Stimulated activated CD4-positive, alpha-beta T cell treated with anti-CD3 and anti-CD28 coated beads, Interleukin-1b, Interleukin-23, amount 100 ng/mL, for 1 hour (primary cell): ENCODE results near the gene GLP1R.
A peak's percentile ranks its signal among the peaks of the same experiment; 100 is the strongest.

Experiments
- DNase-seq, 2 donors: peaks; one replicate each; pipeline ENCODE4 v3.0.0-alpha.2; 2020; ENCODE audit warnings: low read depth in 2 of 2

The GLP1R gene

GRCh38 chr6:39048481-39049399 lies at the start of gene GLP1R:
GLP1R (plus strand) TSS chr6:39048781; CDS start chr6:39048841, 60 bp downstream.
- DNase-seq: no peak

- no peak for DNase-seq
These were observed 45.5 kb upstream of the GLP1R start for GRCh38 chr6:39003072-39003471.

DNA sequence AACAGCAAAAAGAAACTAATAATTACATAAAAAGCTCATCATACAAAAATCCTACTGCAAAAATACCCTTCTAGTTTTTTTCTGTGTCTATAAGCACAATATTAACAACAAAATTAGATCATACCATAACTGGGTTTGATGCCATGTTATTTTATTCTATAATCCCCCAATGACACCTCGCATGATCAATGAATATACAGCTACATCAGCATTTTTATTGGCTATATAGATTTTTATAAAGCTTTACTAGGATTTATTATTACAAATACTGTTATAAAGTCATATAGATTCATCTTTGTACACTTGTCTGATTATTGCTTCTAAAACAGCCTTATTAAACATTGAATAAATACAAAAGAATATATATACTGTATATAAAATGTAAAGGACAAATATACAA lies 45.1 kb upstream of the GLP1R start:
- no peak for DNase-seq

GRCh38 chr6:39004801-39005200 lies 43.8 kb upstream of the GLP1R start:
- DNase-seq: no peak

DNA sequence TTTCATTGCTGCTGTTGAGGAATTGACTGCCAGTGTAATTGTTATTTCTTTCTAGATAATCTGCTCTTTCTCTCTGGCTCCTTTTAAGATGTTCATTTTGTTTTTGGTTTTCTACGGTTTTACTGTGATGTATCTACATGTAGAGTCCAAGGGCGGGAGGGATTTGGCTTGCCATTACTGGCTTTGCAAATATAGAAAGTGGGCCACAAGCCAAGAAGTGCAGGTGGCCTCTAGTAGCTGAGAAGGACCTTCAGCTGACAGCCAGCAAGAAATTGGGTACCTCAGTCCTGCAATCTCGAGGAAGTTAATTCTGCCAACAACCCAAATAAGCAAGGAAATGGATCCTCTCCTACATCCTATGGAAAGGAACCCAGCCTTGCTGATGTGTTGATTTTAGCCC lies 42.8 kb upstream of the GLP1R start:
- no peak for DNase-seq

DNA sequence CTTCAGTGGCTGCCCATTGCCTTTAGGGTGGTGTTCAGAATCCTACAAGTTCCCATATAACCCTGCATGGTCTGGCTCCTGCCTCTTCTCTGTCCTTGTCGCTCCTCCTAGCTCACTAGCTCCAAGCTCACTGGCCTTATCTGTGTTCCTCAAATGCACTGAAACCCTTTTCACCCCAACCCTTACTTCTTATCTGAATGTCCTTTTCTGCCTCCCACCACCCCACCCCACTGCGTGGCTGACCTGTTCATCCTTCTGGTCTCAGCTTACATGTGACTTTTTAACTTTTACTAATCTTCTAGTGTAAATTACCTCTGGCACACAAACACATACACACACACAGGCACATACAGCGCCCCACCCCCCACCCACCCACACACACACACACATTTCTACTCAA lies 41.0 kb upstream of the GLP1R start:
- no peak for DNase-seq

GRCh38 chr6:39008737-39009136 lies 39.8 kb upstream of the GLP1R start:
- DNase-seq: no peak

DNA sequence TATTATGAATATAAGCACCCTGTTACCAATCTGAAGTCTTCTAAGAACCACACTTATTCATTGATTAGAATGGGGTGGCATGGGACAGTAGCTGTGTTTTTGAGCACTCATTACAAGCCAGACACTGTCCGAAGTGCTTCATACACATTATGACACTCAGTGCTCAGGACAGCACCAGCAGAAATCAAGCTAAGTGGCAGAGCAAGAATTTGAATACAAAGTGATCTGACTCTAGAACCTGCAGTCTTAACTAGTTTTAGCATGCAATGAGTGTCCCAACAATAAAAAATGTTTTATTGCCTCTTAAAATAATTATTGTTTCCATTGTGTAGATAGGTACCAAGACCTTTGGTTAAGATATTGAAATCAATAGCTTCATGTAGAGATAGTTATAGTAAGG lies 39.1 kb upstream of the GLP1R start:
- DNase-seq: no peak

DNA sequence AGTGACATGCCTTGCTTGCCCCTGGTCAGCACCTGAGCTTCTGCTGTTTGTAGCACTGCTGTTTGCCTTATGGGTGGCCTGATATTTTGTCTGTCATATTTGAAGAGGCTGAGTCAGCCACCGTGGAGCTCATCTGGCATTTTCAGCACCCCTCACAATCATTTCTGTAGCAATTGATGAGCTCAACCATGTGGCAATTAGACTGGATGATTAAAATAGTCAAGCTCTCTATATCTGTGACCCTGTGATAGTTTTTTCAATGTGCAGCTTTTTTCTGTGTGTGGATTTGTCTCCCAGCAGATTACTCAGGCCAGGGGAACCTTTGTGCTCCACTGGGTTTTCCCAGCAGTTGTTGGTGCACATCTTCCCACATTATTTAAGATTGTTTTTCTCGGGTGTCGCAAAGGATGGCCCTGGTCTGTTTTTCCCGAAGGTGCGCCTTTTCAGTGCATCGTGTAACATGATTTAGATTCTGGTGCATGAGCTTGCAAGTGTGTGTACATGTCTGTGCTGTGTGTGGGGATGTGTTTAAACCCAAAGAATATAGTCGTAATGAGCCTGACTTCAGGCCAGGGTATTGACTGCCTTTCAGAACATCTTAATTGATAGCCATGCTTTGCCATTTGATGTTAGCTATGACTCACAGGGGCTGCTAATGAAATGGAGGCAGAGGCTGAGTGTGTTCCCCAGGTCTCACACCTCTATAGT lies 31.6 kb upstream of the GLP1R start:
- DNase-seq: no peak

GRCh38 chr6:39017547-39017880 lies 31.1 kb upstream of the GLP1R start:
- DNase-seq: no peak

DNA sequence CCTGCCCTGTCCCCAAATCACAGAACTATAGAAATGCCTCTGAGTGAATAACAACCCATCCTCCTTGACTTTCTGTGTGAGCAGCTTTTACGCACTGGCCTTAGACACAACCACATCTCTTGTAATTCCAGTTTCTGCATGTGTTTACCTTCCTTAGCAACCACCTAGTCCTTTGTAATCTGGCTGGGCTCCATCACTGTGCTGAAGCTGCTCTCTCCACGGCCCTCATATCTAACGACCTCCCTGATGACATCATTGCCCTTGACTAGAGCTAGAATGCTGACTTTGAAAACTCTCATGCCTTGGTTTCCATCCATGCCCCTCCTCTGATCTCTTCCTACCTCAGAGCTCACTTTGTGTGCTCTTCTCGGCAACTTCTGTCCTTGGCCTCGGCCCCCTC lies 30.5 kb upstream of the GLP1R start:
- DNase-seq: no peak

DNA sequence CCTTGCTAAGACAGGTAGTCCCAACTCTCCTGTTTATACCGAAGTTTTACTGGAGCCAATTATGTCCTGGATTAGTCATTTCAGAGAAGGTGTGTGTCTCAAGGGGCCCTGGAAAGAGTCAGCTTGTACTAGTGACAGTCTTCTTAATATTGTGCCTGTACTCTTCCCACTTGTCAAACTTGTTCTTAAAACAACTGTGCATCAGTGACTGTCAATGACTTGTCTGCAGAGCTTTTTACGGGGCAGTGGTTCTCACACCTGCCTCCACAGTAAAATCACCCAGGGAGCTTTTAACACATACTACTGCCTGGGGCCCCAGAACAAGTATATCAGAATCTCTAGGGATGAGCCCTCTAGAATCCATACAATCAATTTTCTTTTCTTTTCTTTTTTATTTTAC lies 28.4 kb upstream of the GLP1R start:
- DNase-seq: no peak

- DNase-seq: no peak
These were observed 27.5 kb upstream of the GLP1R start for GRCh38 chr6:39021041-39021440.

GRCh38 chr6:39021779-39022178 lies 26.8 kb upstream of the GLP1R start:
- no peak for DNase-seq

DNA sequence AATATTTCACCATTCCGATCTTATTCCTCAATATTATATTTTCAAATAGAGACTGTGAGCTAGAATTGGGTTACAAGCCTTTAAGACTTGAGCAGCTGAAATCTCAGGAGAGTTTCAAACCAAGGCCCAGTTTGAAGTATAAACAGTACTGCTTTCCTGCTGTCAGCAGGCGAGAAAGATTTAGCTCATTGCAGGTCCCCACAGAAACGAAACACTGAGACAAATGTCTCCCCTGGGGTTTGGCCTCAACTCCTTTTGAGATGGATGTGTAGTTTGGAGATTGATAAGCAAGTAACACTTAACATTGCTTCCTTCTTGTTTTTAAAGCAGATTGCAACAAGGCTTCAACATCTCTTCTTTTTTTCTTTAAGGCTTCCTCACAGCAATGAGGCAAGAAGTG lies 22.4 kb upstream of the GLP1R start:
- DNase-seq: no peak

- peak in 1 of 2 donors; percentile 18 for DNase-seq
These were observed 19.2 kb upstream of the GLP1R start for GRCh38 chr6:39029156-39030011.

GRCh38 chr6:39035681-39036080 lies 12.9 kb upstream of the GLP1R start:
- no peak for DNase-seq

DNA sequence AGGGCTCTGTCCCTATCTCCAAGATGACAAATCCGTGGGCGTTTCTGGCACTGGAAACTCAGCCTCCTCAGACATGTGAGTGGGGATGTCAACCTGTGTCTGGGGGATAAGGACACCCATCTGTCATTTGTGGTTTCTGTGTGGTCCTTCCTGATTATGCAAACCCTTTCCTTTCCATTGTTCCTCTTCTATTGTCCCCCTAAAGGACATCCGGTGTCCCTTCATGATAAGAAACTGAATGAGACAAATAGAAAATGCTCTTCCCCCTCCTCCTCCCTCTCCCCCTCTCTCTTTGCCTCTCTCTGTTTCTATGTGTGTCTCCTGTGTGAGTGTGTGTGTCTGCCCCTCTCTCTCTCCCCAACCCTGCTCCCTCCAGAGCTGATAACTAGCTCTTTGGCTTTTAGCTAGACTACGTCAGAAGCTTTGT lies 11.5 kb upstream of the GLP1R start:
- DNase-seq: no peak

GRCh38 chr6:39037707-39038106 lies 10.9 kb upstream of the GLP1R start:
- DNase-seq: no peak

DNA sequence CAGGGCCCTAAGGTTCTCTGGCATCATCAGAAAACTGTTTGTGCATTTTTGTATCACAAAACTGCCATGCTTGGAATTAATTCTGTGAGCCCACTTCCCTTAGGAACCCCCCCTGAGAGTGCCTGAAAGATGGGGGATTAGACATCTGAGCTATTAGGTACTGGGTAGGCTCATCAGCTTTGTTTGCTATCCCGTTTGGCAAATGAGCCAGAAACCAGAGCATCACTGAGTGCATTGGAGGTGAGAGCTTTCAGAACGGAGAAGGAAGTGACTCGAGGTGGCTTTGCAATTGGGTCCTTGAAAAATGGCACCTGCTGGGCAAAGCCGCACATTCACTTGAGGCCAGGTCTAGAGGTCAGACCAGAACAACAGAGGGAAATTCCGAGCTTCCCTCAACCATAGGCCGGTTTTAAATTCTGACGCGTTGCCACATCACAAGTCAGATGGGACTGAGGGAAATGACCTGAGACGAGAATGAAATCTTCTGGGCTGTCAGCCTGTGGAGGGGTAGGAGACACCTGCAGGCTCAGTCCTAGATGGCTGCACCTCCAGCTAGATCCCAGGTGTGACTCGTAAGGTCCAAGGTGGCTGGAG lies 8.4 kb upstream of the GLP1R start:
- no peak for DNase-seq

DNA sequence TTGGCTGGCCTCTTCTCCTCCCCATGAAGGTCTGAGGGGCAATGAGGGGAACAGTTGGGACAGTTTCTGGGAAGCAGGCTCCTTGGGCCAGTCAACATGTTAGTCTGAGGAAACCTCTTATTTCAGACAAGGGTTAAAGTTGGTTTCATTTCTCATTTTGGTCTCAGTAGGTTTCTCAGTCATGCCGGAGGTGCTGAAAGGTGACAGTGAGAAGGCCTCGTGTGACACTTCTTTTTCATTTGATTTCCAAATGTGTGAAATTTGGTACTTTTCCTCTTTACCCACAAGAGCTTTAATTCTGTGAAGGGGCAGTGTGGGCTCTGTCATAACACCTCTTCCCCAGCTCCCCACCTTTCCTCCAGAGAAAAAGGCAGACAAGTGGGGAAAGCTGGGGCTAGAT lies 7.5 kb upstream of the GLP1R start:
- DNase-seq: no peak

GRCh38 chr6:39043776-39044175 lies 4.8 kb upstream of the GLP1R start:
- DNase-seq: no peak
